NB4 (cell line): Measurements from ENCODE around the gene PCCA.

Experiments
- CTCF ChIP-seq: IDR thresholded peaks from one replicate; pipeline ENCODE4 v1.5.1; 2012; ENCODE audit warnings: low read depth, low read length
- MYC ChIP-seq: IDR thresholded peaks from 2 replicates; pipeline ENCODE4 v1.6.1; 2011; ENCODE audit warnings: low read depth, low read length
- POLR2A ChIP-seq: IDR thresholded peaks from 2 replicates; pipeline ENCODE4 v1.6.1; 2011; ENCODE audit warnings: mild to moderate bottlenecking; ENCODE audit not compliant: insufficient read length; ENCODE audit errors: extremely low read depth

- TF ChIP-seq POLR2A (no peak), CTCF (no peak), MYC (no peak)
Measured at GRCh38 chr13:100497389-100497788, 408.5 kb downstream of the PCCA start.
